Measurements from ENCODE around the gene TCF12. TPM values are rescaled to one million over a fixed set of nuclear protein-coding genes. Genes with fewer than 3 reads are reported as not detected.

Gene TCF12
- total and polyA plus RNA-seq, 2 of the 8 experiments (the other 6 are each of a cell fraction or from before 2014, with no cell fraction given): 85.8 to 101 TPM

GRCh38 chr15:56971571-56971970, 53.1 kb downstream of the TCF12 start:
- no peak overlapping the region for H3K4me2 ChIP-seq (ENCODE audit: insufficient read depth in 1 of 2, low read depth in 2 of 2, low read length in 2 of 2)
- no peak overlapping the region for H2AFZ ChIP-seq (ENCODE audit: low read length)
- H4K91ac ChIP-seq (replicated peaks; ENCODE audit: insufficient read length, low read length): no peak overlapping the region
- H3K56ac ChIP-seq (replicated peaks; ENCODE audit: insufficient read length, low read depth, low read length): no peak overlapping the region
- H3K9ac ChIP-seq (replicated peaks in 1 of 4; ENCODE audit: extremely low read depth in 1 of 4, low read depth in 3 of 4, low read length in 3 of 4): no peak overlapping the region
- H4K20me1 ChIP-seq (replicated peaks in 1 of 2; ENCODE audit: control insufficient read depth in 1 of 2, insufficient read depth in 2 of 2, low read length in 2 of 2): peaks cover 2 to 10% of the 10 kb centered on the region in 2 experiments
- H3K4ac ChIP-seq (replicated peaks; ENCODE audit: insufficient read length, low read depth, low read length): no peak overlapping the region
- peaks cover 10 to 93% of the 10 kb centered on the region in 2 experiments for H3K79me2 ChIP-seq (ENCODE audit: control insufficient read depth in 1 of 2, insufficient read depth in 2 of 2, low read length in 2 of 2)
- POLR2A ChIA-PET (ENCODE audit: partially characterized antibody): no interaction called here
- H3K23ac ChIP-seq (ENCODE audit: insufficient read length): no peak overlapping the region
- TF ChIP-seq KDM1A (IDR thresholded peaks at IDR 0.05; ENCODE audit: borderline replicate concordance, low read length): no peak
- no peak for TF ChIP-seq TAF1 (IDR thresholded peaks at IDR 0.05; ENCODE audit: low read depth, low read length)
- no peak for TF ChIP-seq SRF (IDR thresholded peaks at IDR 0.05; ENCODE audit: low read depth, low read length)
- TF ChIP-seq SAP30 (IDR thresholded peaks at IDR 0.05; ENCODE audit: insufficient read depth, insufficient replicate concordance, low read length): no peak
- no peak for TF ChIP-seq SP1 (IDR thresholded peaks at IDR 0.05; ENCODE audit: low read depth, low read length)
- no peak for TF ChIP-seq ZNF274 (IDR thresholded peaks at IDR 0.05; ENCODE audit: borderline replicate concordance, extremely low read depth, low read length)
- TF ChIP-seq NANOG (IDR thresholded peaks at IDR 0.05; ENCODE audit: insufficient read depth, low read depth, low read length, poor library complexity, severe bottlenecking): no peak
- H4K8ac ChIP-seq (ENCODE audit: extremely low read depth, insufficient read depth, low read length): no peak overlapping the region
- no peak for DNase-seq (ENCODE audit: low read depth in 1 of 2, low spot score in 2 of 2)
- no peak overlapping the region for H2BK12ac ChIP-seq (ENCODE audit: low read depth, low read length)
- no peak overlapping the region for H3K18ac ChIP-seq (ENCODE audit: extremely low read depth, low read length)
- H2BK20ac ChIP-seq (ENCODE audit: low read length): no peak overlapping the region
- H3K14ac ChIP-seq (ENCODE audit: insufficient read length): no peak overlapping the region
- no peak overlapping the region for H2BK120ac ChIP-seq (replicated peaks; ENCODE audit: low read depth, low read length)
- no peaks in the 10 kb centered on the region for H3K79me1 ChIP-seq (ENCODE audit: low read depth, low read length)
- H3K27me3 ChIP-seq (replicated peaks in 1 of 4; ENCODE audit: control insufficient read depth in 3 of 4, extremely low read depth in 1 of 4, insufficient read depth in 3 of 4, low read length in 3 of 4): no peaks in the 10 kb centered on the region
- H3K27ac ChIP-seq (ENCODE audit: low read depth, low read length): no peak overlapping the region
- FAIRE-seq: no peak
- no peak overlapping the region for H2AK5ac ChIP-seq (ENCODE audit: low read depth, low read length)
- no peaks in the 10 kb centered on the region for H3K36me3 ChIP-seq (ENCODE audit: control insufficient read depth in 2 of 4, insufficient read depth in 4 of 4, low read length in 3 of 4)
- no peak overlapping the region for H2BK15ac ChIP-seq (ENCODE audit: low read length)
- CTCF ChIA-PET (ENCODE audit: partially characterized antibody): no interaction called here
- no peaks in the 10 kb centered on the region; the same call in 1 of the 2 replicates for H3K23me2 ChIP-seq (ENCODE audit: low read depth, low read length)
- no peak overlapping the region for H2BK5ac ChIP-seq (ENCODE audit: low read depth, low read length)
- no peaks in the 10 kb centered on the region for H3K9me3 ChIP-seq (ENCODE audit: insufficient read depth in 2 of 2, low read depth in 1 of 2, low read length in 1 of 2)
- peaks cover 0 to 9% (median 2%) of the 10 kb centered on the region in 4 experiments; a peak in 3 of 7 replicates for H3K4me1 ChIP-seq (replicated peaks in 1 of 4; ENCODE audit: control insufficient read depth in 3 of 4, insufficient read depth in 4 of 4, low read length in 3 of 4)
- H3K4me3 ChIP-seq (ENCODE audit: extremely low read depth in 1 of 4, insufficient read depth in 2 of 4, low read depth in 3 of 4, low read length in 4 of 4): no peak overlapping the region
- no peak overlapping the region for H4K5ac ChIP-seq (ENCODE audit: insufficient read length, low read depth, low read length)
- WGBS, 2 experiments (ENCODE audit: extremely low coverage in 1 of 2, insufficient coverage in 1 of 2, insufficient read length in 1 of 2, insufficient replicate concordance in 2 of 2, low coverage in 1 of 2, low lambda C conversion rate in 2 of 2, missing lambda C conversion rate in 1 of 2): 85% methylated on average over 2 of the region's 2 CpGs; no CpG with 5 or more reads in 1 of the 2 experiments
